CD4-positive, alpha-beta T cell (primary cell): Measurements from ENCODE around the gene SCN4A. TPM values are rescaled to one million over a fixed set of nuclear protein-coding genes. Genes with fewer than 3 reads are reported as not detected.
A peak's percentile ranks its signal among the peaks of the same experiment; 100 is the strongest.

Experiments used
- ATAC-seq: fragments of 200-7000 bp; cut with Tn5 transposase; one replicate; pipeline ENCODE4 v1.10.0; 2022; ENCODE audit warnings: mild to moderate bottlenecking; ENCODE audit not compliant: poor library complexity
- CTCF ChIA-PET: fragments of 350-600 bp; sonication (Branson Sonifier 250); formaldehyde crosslinking; loops from one replicate; lab custom pipeline; 2021; ENCODE audit warnings: antibody characterized with exemption, inconsistent platforms; lab: Charles Lee
- POLR2A ChIA-PET: fragments of 350-600 bp; sonication (Branson Sonifier 250); formaldehyde crosslinking; loops from one replicate; lab custom pipeline; 2021; ENCODE audit warnings: antibody characterized with exemption, inconsistent platforms; lab: Charles Lee
- DNase-seq, 14 experiments: peaks; one replicate each; pipeline ENCODE4 v3.0.0-alpha.2; 2013 to 2020; ENCODE audit warnings: mixed read lengths in 2 of 14
- H3K27ac ChIP-seq, 2 donors: one replicate each; pipeline versions ENCODE4 v1.5.1 to v1.7.0; 2013; ENCODE audit warnings: low read length in 2 of 2, low read depth in 1 of 2, mild to moderate bottlenecking in 1 of 2
- H3K27me3 ChIP-seq, 2 experiments: 1 replicate in 1 of 2; 2 replicates in 1 of 2; pipeline versions ENCODE4 v1.6.1 to v1.7.0; 2013; ENCODE audit warnings: low read length in 2 of 2, control low read depth in 1 of 2, mild to moderate bottlenecking in 1 of 2, moderate library complexity in 1 of 2; ENCODE audit not compliant: insufficient read depth in 2 of 2, control insufficient read depth in 1 of 2
- H3K36me3 ChIP-seq: one replicate; pipeline ENCODE4 v1.6.1; 2013; ENCODE audit warnings: low read length, control low read depth; ENCODE audit not compliant: insufficient read depth
- H3K4me1 ChIP-seq: one replicate; pipeline ENCODE4 v1.6.1; 2013; ENCODE audit warnings: low read length, control low read depth; ENCODE audit not compliant: insufficient read depth
- H3K4me3 ChIP-seq: one replicate; pipeline ENCODE4 v1.5.1; 2013; ENCODE audit warnings: mild to moderate bottlenecking, low read length, moderate library complexity
- H3K9me3 ChIP-seq, 2 experiments: 1 replicate in 1 of 2; 2 replicates in 1 of 2; pipeline versions ENCODE4 v1.6.1 to v1.7.0; 2013; ENCODE audit warnings: low read length in 2 of 2, mild to moderate bottlenecking in 2 of 2, control low read depth in 1 of 2, moderate library complexity in 1 of 2; ENCODE audit not compliant: control insufficient read depth in 1 of 2, insufficient read depth in 1 of 2
- H3K27ac Mint-ChIP-seq: one replicate; pipeline ENCODE4 v1.8.0; 2020; ENCODE audit warnings: mixed read lengths
- H3K27me3 Mint-ChIP-seq: one replicate; pipeline ENCODE4 v1.8.0; 2021; ENCODE audit warnings: mixed read lengths
- H3K36me3 Mint-ChIP-seq: one replicate; pipeline ENCODE4 v1.8.0; 2021; ENCODE audit warnings: low read depth, mixed read lengths
- H3K4me1 Mint-ChIP-seq: one replicate; pipeline ENCODE4 v1.8.0; 2021; ENCODE audit warnings: low read depth, mixed read lengths
- H3K4me3 Mint-ChIP-seq: one replicate; pipeline ENCODE4 v1.8.0; 2020; ENCODE audit warnings: mild to moderate bottlenecking, mixed read lengths
- H3K9me3 Mint-ChIP-seq: one replicate; pipeline ENCODE4 v1.8.0; 2020; ENCODE audit warnings: mixed read lengths
- intact Hi-C, 2 experiments: fragments of 100-400 bp; cut with DNase I in 1 of 2; cut with micrococcal nuclease in 1 of 2; formaldehyde crosslinking; loops; one replicate each; pipeline versions ENCODE4 v1.15.1 to v1.9.0; 2023 to 2025; cut with DNase I, micrococcal nuclease
- total RNA-seq, 174 experiments: library from RNA in 2 of 174; stranded (reverse) in 2 of 174; gene quantifications; one replicate each; pipeline ENCODE4 v1.2.3 and lab custom pipeline; 2021 to 2026
- TF ChIP-seq, protein P1 (sequence below): fragments of 200-600 bp; IDR thresholded peaks from one replicate; pipeline ENCODE4 v1.8.0; 2022; ENCODE audit warnings: antibody characterized with exemption, mild to moderate bottlenecking

SCN4A gene
- total RNA-seq, 2 experiments from 2014 or later, result 0.03 TPM; not detected in 1

DNA sequence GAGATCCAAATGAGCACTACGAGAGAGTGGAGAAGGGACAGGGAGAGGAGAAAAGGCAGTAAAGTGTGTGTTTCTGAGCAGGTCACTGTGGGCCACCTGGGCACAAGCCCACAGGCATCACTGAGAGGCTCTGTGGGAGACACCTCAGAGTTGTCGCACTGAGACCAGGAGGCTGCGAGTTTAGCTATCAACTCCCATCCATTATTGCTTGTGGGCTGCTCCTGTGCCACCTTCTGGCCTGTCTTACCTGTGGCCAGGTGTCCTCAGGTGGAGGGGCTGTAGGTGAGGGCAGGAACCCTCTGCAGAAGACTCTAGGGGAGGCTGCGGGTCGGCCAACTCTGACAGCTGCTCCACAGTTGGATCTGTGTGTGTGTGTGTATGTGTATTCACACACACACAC lies 22.9 kb upstream of the SCN4A start:
- TF ChIP-seq, protein P1, sequence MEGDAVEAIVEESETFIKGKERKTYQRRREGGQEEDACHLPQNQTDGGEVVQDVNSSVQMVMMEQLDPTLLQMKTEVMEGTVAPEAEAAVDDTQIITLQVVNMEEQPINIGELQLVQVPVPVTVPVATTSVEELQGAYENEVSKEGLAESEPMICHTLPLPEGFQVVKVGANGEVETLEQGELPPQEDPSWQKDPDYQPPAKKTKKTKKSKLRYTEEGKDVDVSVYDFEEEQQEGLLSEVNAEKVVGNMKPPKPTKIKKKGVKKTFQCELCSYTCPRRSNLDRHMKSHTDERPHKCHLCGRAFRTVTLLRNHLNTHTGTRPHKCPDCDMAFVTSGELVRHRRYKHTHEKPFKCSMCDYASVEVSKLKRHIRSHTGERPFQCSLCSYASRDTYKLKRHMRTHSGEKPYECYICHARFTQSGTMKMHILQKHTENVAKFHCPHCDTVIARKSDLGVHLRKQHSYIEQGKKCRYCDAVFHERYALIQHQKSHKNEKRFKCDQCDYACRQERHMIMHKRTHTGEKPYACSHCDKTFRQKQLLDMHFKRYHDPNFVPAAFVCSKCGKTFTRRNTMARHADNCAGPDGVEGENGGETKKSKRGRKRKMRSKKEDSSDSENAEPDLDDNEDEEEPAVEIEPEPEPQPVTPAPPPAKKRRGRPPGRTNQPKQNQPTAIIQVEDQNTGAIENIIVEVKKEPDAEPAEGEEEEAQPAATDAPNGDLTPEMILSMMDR, result no peak
- intact Hi-C loops, result no loop called here
- ATAC-seq (no peak), DNase-seq (peak in 1 of 14 experiments; percentile 30)
- no peak overlapping the region for H3K4me3 ChIP-seq
- H3K4me1 ChIP-seq, result peaks cover 63% of the 10 kb centered on the region
- no peaks in the 10 kb centered on the region for H3K9me3 Mint-ChIP-seq
- no peak overlapping the region for H3K4me3 Mint-ChIP-seq
- ChIA-PET POLR2A (interaction anchor here (1.5 to 10.0 kb wide), 2 partner anchors 24 to 30 kb away, joined by 3 to 156 read pairs; partner anchors contain the start of gene ICAM2), CTCF (interaction anchor here (1.9 to 11.2 kb wide), 4 partner anchors 22 to 76 kb away, joined by 5 to 111 read pairs (median 14); no protein-coding TSS in a partner anchor)
- no peak overlapping the region for H3K27ac ChIP-seq
- H3K36me3 ChIP-seq, result no peaks in the 10 kb centered on the region
- peaks cover 8% of the 10 kb centered on the region for H3K36me3 Mint-ChIP-seq
- no peaks in the 10 kb centered on the region for H3K27me3 Mint-ChIP-seq
- no peaks in the 10 kb centered on the region for H3K27me3 ChIP-seq
- peaks cover 78% of the 10 kb centered on the region for H3K4me1 Mint-ChIP-seq
- H3K27ac Mint-ChIP-seq, result peak overlapping the region; percentile 4
- H3K9me3 ChIP-seq, result no peaks in the 10 kb centered on the region

DNA sequence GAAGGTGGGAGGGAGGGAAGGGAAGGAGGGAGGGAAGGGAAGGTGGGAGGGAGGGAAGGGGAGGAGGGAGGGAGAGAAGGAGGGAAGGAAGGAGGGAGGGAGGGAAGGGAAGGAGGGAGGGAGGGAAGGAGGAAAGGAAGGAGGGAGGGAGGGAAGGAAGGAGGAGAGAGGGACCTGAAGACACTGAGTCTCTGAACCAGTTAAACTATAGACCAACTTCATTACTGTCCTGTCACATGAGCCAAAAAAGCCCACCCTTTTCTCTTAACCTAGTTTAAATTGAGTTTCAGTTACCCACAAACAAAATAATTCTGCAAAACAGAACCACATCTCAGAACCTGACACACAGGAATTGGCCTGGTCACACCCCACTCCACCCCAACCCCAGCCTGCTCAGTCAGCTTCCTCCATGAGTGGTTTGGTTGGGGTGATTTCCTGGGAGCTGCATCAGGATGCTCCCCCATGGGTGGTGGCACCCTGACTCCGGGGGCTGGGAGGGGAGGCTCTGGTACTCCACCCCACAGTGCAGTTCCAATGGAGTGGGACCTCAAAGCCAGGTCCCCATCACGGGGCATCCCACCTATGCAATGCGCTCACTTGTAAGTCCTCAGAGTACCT lies 20.8 kb upstream of the SCN4A start:
- Mint-ChIP-seq H3K27me3 (no peaks in the 10 kb centered on the region), H3K4me1 (peaks cover 72% of the 10 kb centered on the region), H3K4me3 (peak overlapping the region; percentile 62), H3K36me3 (no peaks in the 10 kb centered on the region), H3K27ac (peak overlapping the region; percentile 84), H3K9me3 (no peaks in the 10 kb centered on the region)
- Histone ChIP-seq H3K4me3 (no peak overlapping the region), H3K9me3 (no peaks in the 10 kb centered on the region), H3K27ac (no peak overlapping the region), H3K36me3 (no peaks in the 10 kb centered on the region), H3K27me3 (no peaks in the 10 kb centered on the region), H3K4me1 (peaks cover 53% of the 10 kb centered on the region)
- TF ChIP-seq, protein P1, result no peak
- POLR2A ChIA-PET, result interaction anchor here (0.9 to 10.0 kb wide), 6 partner anchors 26 to 152 kb away, joined by 3 to 156 read pairs (median 4); partner anchors contain the start of gene ICAM2
- intact Hi-C loops, result loop anchor here (5.0 kb wide), 2 partner anchors 46 to 76 kb away; partner anchors contain the start of gene GH1 (in 1 of the 2)
- DNase-seq (peak in 6 of 14 experiments; percentile 31 to 81 (median 44)), ATAC-seq (peak; percentile 40)
- CTCF ChIA-PET, result interaction anchor here (0.9 to 11.2 kb wide), 9 partner anchors 24 to 140 kb away, joined by 3 to 111 read pairs (median 9); partner anchors contain the start of gene ICAM2

DNA sequence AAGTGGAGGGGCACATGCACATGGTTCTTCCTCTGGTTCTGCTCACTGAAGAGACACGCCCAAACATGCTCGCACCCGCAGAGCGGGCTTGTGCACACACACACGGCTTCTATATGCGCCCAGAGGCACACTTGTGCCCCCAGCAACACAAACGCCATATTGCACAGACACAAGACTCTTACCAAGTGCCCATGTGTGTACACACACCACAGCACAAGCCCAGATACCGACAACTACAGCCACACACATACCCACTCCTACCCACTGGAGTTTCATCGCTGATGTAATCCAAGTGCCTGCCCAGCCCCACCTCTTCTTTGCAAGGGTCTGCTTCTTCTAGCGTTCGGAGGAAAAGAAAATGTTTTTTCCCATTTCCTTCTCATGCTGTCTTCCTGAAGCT lies 18.9 kb upstream of the SCN4A start:
- Histone ChIP-seq H3K36me3 (no peaks in the 10 kb centered on the region), H3K27me3 (no peaks in the 10 kb centered on the region), H3K4me3 (no peak overlapping the region), H3K9me3 (no peaks in the 10 kb centered on the region), H3K27ac (no peak overlapping the region), H3K4me1 (peaks cover 42% of the 10 kb centered on the region)
- no peaks in the 10 kb centered on the region for H3K36me3 Mint-ChIP-seq
- peaks cover 57% of the 10 kb centered on the region for H3K4me1 Mint-ChIP-seq
- TF ChIP-seq, protein P1, result no peak
- peak overlapping the region; percentile 20 for H3K4me3 Mint-ChIP-seq
- H3K27ac Mint-ChIP-seq, result peak overlapping the region; percentile 24
- no peaks in the 10 kb centered on the region for H3K9me3 Mint-ChIP-seq
- ATAC-seq (no peak), DNase-seq (peak in 1 of 14 experiments; percentile 27)
- ChIA-PET POLR2A (interaction anchor here (1.4 kb wide), 1 partner anchor 29 kb away, joined by 6 read pairs; the partner anchor contains the start of gene ICAM2), CTCF (interaction anchor here (2.8 to 11.2 kb wide), 4 partner anchors 26 to 72 kb away, joined by 9 to 111 read pairs (median 18); no protein-coding TSS in a partner anchor)
- no peaks in the 10 kb centered on the region for H3K27me3 Mint-ChIP-seq
- intact Hi-C loops, result loop anchor here (5.0 kb wide), 2 partner anchors 44 to 74 kb away; partner anchors contain the start of gene GH1 (in 1 of the 2)
